Fibroblast of skin of left quadriceps (primary cell): ENCODE data around the gene MYH8.
A peak's percentile ranks its signal among the peaks of the same experiment; 100 is the strongest.

Experiments
- DNase-seq, 2 experiments: peaks; one replicate each; pipeline ENCODE4 v3.0.0-alpha.2; 2013; ENCODE audit warnings: low read depth in 2 of 2

The MYH8 gene

DNA sequence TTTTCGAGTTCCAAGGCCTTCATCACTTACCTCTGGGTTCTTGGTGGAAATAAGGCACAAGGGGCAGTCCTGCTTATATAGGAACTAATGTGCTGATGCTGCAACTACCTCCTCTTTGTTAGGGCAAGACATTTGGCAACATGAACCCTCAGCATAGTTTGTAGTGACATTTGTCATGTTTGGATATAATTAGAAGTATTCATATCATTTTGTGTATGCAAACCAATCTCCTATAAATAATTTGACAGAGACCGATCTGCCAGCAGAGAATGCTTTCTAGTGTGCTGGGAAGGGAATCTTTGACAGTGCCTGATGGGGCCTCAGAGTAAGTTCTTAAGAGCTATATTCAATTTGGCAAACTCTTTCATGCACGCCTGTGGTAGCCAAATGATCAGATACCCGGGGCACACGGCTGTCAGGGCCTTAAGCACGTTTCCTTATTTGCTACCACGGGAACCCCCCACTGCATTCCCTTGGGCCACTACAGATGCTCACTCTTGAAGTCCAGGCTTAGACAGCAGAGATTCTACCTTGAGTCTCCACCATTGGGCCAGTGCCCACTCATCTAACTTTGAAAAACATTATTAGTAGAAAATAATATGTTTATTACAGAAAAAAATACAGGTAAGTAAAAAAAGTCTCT lies at the start of gene MYH8:
TSS of gene MYH8 (minus strand) at position 51 of the 643 bp plus-strand sequence. CDS start 1,723 bp downstream, outside the sequence.
- DNase-seq: no peak

DNA sequence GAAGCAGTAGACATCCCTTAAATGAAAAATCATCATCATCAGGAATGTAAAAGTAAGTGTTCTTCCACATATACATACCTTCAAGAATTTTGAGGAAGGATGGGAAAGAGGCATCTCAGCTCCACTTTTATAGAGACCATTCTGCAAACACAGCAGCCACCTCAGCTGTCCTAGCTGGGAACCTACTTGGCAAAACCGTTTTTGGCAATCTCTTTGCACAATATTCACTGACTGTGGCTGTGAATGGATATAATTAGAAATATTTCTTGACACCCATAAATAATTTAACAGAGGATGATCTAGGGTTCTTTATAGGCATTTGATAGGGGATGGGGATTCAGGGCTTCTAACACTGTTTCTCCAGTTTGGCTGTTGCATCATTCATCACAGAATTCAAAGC lies 47.7 kb upstream of the MYH8 start, which contains the start of gene MYH4:
TSS of gene MYH4 (minus strand) at position 101 of the 400 bp plus-strand sequence. CDS start 2,814 bp downstream, outside the sequence.
- no peak for DNase-seq

DNA sequence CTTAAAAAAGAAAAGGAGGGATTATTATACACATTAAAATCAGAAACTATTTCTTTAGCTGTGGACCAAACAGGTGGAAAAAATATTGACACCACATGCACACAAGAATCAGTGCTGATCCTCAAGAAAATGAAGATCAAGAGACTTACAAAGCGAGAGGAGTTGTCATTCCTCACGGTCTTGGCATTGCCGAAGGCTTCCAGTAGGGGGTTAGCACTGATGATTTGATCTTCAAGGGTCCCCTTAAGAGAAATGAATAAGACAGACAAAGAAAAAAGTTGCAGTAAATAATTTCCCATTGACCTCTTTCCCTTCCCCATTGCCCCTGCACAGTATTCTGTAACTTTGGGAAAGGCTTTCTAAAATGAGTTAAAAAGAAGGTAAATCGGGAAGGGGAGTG lies 41.7 kb upstream of the MYH8 start:
- no peak for DNase-seq

DNA sequence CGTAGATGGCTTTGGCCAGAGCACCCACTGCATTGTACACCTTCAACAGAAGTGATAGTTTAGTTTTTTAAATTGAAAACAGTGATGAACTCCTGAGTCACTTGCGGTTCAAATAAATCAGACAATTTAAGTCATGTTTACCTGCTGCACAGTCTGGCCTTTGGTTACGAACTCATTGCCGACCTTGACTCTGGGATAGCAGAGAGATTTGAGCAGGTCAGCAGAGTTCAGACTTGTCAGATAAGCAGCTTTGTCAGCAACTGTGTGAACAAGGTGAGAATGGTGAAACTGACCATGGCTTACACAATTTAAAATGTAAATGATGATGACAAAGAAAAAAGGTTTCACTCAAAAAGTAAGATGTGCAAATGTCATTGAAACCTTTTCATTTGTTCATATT lies 38.3 kb upstream of the MYH8 start:
- no peak for DNase-seq

DNA sequence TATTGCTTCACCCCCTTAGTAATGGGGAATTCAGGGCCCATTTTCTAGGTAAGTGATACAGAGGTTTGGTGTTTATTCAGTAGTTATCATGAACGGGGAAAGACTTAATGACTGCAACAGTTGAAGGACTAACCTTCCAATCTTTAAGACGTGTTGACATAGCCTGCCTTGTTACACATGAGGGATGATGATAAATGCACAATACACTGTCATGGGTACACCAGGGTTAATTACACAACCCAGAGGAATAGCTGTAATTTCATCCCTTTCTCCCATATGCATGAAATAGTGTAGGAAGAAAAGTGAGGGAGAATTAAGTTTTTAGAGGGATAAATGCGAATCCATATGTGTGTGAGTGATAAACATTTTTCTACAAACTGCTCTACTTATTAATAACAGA lies 37.0 kb upstream of the MYH8 start:
- no peak for DNase-seq

DNA sequence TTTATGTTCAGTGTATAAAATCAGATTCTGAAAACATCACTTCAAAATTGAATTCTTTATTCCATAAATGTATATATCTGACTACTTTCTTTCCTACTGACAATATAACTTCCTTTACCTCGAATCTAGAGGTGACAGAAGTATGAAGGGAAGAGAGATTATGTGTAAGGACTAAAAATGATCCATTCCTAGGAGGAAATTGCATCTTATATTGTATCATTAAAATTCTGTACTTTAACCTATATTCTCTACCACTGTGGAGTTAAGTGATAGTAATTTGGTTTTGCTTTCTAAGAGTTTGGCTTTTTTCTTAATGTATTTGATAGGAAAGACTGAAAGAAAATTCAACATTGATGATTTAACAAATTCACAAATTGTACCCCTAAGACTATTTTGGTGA lies 36.2 kb upstream of the MYH8 start:
- DNase-seq: no peak

DNA sequence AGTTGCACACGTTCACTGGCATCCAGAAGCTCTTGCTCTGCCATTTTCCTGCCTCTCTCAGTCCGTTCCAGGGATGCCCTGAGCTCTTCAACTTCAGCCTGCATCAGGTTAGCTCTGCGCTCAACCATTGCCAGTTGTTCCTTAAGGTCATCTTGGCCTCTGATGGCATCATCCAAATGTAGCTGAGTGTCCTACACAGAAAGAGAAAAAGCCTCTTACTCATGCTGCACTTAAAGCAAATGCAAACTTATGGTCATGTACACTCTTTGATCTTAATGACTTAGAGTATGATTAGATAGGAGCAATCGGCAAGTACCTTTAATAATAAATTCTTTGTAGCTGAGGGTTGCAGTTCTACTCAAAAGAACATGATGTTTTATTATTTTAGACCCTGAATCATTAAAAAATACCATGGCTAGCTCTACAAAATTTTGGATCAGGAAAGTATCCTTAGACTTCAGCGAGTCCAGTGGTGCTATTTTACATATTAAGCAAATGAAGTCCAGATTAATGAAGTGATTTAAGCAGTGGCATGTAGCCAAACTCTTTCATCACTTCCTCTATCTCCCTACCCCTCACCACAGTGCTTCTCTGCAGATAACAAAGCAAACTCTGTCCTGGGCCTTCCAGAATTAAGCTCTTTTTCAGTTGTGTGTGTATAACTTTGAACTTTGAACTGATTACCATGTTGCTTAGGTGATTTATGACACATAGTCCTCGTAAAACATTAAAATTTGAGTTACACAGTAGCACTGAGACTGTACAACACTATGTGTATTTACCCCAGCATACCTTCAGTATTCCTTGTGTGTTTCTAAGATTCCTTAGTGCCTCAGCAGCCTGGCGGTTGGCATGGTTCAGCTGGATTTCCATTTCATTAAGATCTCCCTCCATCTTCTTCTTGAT lies 25.5 kb upstream of the MYH8 start:
- DNase-seq: no peak

DNA sequence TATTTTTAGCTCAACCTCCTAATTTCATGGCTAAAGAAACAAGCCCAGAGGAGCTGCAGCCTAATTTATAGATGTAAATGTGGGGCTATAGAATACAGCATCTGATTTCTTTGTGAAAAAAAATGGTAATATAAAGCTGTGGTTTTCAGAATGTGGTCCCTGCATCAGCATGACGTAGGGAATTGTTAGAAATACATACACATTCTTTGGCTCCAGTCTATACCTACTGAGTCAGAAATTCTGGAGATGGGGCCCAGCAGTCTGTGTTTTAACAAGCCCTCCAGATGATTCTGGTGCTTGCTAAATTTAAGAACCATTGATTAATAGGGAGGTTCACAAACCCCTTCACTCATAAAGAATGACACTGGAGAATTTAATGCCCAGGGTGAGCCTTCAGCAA lies 18.1 kb upstream of the MYH8 start:
- DNase-seq: peak; percentile 7 to 10

DNA sequence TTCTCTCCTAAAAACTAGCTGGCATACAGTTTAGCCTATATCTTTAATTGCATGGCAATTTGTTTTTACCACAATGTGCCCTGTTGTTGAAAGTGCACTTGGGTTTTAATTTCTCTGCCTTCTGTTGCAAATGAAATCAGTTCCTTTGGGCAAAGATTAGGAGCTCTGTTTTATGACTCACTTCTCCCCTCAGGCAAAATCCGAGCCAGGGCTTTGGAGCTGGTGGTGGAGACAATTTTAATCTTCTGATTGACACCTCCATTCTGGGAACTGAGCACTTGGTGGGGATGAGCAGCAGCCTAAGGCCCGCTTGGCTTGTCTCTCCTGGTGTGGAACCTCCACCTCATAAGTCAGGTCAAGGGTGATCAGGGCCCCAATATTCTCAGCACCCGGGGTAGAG lies 13.3 kb upstream of the MYH8 start:
- no peak for DNase-seq

DNA sequence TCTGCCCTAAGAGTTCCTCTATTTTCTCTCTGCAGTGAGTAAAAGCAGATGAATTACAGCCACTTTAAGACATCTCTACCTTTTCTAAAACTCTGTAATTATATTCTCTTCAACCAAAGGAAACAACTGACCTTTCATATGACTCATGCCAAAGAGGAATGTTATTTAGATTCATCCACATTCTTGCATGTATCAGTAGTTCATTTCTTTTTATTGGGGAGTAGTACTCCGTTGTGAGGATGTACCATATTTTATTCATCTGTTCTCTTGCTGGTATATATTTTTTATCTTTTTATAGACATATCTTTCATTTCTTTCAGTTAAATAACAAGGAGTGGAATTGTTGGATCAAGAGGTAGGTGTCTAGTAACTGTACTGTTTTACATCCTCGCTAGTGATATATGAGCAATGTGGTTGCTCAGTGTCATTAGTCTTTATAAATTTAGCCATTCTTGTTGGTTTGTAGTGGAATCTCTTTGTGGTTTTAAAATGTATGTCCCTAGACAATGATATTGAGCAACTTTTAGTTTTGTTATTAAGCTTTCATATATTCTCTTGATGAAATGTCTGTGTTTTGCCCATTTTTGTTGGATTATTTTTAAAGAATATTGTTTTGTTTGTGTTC lies 7.8 kb upstream of the MYH8 start:
- DNase-seq: peak; percentile 25 to 32

DNA sequence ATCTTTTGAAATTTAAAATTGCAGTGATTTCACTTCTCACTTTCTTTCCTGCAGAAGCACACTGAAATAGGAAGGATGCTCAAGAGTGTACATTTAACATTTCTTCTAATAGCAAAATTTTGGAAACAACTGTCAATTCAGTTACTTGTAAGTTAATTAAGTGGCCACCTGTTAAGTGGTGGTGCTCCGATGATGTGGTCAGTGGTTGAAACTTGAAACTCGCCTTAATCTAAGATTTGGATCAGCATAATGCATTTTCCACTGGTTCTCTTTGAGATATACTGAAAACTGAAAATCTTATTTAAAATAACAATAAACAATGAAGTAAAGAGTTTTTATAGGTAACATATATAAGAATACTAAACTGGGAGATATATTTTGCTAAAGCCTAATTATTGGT lies 7.0 kb upstream of the MYH8 start:
- DNase-seq: no peak

DNA sequence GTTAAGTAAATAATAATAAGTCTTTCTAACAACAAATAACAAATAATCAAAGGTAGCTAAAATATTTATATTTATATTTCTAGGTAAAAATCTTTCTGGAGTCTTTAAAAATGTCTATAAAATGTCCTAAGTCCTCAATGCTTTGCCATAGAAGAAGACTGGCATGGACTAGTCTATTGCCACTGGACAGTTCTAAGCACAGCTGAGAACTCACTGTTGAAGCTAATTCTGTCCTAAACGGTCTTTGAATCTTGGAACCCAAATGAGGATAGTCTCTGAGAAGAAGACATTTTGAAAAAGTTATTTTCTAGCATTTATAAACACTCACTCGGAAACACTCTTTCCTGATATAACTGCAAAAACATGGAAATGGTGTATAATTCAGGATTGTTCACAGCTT lies 539 bp downstream of the MYH8 start:
- no peak for DNase-seq

DNA sequence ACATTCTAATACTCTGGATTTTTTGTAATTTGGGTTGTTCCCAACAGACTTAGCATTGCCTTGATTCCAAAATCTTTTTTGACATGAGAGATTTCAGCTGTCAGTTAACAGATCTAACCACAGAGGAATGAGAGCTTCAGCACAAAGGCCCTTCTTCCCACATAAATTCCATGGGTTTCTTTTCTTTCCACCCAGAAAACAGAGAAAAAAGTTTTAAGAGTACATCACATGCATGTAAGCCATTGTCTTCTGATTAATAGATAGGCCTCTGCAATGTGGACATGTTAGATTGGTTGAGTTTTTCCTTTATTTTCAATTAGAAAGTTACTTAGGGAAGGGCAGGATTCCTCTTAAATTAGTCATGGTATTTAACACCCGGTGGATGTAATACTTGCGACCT lies 939 bp downstream of the MYH8 start:
- DNase-seq: no peak

DNA sequence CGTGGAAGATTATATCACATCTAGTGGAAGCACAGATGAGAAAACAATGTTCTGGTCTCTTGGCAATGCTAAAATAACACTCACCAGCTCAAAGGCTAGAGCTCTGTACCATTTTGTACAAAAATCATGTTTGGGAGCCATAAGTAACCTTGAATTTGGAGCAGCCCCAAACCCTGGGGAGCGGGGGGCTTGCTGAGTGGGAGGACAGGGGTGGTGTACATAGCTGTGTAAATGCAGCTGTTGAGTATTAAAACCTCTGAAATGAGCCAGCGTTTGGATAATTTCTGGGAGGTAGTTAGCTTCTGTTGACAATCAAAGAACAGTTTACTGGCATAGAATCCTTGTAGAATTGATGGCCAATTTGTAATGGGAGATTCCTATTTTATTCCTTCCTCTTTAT lies 4.3 kb downstream of the MYH8 start:
- no peak for DNase-seq

DNA sequence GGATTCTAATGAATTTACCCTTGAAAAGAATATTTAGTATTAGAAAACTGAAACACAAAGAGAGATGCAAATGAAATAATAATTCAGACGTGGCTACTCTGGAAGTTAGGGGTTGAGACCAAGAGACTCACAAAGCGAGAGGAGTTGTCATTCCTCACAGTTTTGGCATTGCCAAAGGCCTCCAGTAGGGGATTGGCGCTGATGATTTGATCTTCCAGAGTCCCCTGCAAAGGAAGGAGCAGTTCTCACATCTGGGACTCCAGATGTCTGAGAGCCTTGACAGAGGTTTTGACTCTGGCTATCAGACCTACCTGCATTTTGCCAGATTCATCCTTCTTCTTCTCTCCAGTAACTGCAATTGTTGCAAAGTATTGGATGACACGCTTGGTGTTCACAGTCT lies 6.6 kb downstream of the MYH8 start:
- DNase-seq: no peak

DNA sequence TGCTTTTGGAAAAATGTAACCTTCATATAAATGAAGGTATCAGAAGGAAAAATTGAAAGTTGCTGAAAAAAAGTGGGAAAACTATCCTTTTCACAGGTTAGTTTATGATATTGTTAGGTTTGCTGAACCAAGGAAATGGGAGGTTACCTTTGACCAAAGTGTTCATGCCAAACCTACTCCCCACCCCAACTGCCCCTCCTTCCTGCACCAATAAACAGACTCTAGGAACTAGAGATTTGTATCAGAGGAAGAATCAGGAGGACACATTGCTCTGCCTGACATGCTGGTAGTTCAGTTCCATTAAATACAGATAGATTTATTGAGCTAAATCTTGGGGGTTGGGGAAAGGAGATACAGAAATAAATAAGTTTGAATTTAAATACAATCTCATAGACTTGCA lies 18.2 kb downstream of the MYH8 start:
- no peak for DNase-seq

DNA sequence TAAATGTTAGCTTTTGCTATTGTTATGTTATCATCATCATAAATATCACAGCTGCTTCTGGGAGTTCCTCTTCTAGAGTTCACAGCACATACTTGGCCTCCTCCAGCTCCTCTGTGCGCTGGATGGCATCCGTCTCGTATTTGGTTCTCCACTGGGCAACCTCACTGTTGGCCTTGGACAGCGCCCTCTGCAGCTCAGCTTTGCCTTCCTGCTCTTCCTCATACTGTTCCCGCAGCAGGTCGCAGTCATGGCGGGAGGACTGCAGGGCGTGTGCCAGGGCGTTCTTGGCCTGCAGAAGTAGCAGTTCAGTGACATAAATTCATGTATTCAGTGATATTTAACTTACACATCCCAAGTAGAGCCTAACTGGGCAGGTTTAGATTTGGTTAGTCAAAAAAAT lies 23.4 kb downstream of the MYH8 start:
- no peak for DNase-seq

DNA sequence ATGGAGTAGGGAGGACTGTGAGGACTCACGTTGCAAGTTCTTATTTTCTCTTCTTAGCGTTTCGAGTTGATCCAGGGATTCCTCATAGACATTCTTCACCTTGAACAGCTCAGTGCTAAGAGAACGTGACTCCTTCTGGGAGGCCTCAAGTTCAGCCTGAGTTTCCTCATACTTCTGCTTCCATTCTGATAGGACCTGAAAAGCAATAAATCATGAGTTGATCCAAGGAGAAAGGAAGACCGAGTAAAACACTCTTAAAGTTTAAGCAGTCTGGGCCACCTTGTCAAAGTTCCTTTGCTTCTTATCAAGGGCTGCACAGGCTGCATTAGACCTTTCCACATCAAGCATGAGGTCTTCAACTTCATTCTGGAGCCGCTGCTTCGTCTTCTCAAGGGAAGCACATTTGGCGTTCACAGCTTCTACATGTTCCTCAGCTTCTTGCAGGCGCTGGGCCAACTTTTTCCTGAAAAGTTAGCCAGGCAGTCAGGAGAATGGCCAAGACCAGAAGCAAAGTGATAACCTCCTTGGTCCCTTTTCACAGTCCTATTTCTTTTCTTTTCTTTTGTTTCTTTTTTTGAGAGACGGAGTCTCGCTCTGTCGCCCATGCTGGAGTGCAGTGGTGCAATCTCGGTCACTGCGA lies 25.1 kb downstream of the MYH8 start:
- no peak for DNase-seq

DNA sequence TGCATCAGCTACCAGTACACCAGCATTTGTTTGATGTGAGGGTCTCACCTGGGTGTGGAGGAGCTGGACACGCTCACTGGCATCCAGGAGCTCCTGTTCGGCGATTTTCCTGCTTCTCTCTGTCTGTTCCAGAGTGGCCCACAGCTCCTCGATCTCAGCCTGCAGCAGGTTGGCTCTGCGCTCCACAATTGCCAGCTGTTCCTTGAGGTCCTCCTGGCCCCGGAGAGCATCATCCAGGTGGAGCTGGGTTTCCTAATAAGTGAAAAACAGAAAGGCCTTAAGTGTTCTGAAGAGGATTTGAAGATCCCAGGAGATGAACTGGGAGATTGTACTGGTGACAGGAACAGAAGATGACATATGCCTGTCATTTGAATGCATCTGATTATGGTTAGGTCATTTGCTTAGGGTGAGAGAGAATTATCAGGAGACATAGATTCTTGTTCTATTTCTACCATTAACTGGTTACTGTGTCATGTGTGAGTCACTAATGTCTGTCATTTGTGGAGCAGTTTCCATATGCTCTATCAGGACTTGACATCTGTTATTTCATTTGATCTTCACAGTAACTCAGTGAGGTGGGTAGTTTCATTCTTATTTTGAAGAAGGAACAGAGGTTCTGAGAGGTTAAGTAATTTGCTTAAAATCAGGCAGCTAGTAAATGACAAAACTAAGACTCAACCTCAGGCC lies 27.4 kb downstream of the MYH8 start:
- DNase-seq: no peak

DNA sequence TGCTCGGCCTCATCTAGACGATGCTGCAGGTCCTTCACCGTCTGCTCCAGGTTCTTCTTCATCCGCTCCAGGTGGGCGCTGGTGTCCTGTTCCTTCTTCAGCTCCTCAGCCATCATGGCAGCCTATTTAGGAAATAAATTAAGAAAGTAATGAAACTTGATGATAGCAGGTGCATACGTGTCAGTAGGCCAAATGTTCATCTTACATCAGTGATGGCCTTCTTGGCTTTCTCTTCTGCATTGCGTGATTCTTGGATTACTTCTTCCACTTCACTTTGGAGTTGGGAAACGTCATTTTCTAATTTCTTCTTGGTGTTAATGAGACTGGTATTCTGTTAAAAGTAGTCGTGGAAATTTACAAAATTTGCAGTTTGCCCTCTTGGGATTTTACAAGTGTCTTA lies 28.9 kb downstream of the MYH8 start:
- no peak for DNase-seq

DNA sequence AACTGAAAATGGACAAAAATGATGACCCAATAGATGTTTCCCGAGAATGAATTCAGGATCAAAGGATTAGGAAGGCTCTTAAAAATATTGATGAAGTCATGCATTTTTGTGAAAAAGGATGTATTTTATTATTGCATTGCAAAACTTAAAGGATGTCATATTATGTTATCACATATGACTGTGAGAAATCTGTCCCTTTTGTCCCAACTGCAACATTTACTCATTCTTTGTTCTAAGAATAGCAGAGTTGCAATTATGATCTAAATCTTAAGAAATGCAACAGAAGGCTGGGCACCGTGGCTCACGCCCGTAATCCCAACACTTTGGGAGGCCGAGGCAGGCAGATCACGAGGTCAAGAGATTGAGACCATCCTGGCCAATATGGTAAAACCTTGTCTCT lies 35.9 kb downstream of the MYH8 start:
- DNase-seq: no peak

DNA sequence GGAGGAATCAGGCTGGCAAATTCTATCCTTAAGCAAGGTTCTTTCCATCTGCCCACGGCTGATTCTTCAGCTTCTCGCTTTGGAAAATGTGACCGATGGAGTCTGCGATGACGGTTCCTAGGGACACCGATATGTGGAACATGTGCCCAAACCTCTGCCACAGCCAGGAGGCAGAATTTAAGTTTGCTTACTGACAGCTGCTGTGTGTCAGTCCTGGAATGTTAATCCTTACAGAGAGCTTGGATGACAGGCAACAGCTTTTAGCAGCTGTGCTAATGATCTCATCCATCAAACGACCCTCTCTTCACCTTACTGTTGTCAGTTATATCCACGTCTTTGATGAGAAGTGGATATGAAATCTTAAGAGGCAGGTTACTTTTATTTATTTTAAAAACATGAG lies 37.6 kb downstream of the MYH8 start:
- DNase-seq: no peak
